PC-3 (cell line): ENCODE data around the gene ARNT2. TPM values are rescaled to one million over a fixed set of nuclear protein-coding genes. Genes with fewer than 3 reads are reported as not detected.

Experiments used
- ATAC-seq: fragments of 200-7000 bp; cut with Tn5 transposase; 2 replicates; pipeline ENCODE4 v1.9.1; 2020; ENCODE audit warnings: mild to moderate bottlenecking, moderate library complexity
- BruUV-seq: library from RNA; stranded (reverse); fragments of 400-500 nt; replicated peaks from 2 replicates; lab custom pipeline; 2021; lab: Mats Ljungman, UMichigan
- CTCF ChIA-PET: fragments of 300-600 bp; sonication (Branson Sonifier 250); formaldehyde crosslinking; loops from one replicate; lab custom pipeline; 2022; ENCODE audit warnings: antibody characterized with exemption; lab: Charles Lee
- POLR2A ChIA-PET: fragments of 300-600 bp; sonication (Branson Sonifier 250); formaldehyde crosslinking; loops from one replicate; lab custom pipeline; 2022; ENCODE audit warnings: antibody characterized with exemption; ENCODE audit not compliant: unreplicated experiment; lab: Charles Lee
- DNase-seq: peaks from one replicate; pipeline ENCODE4 v3.0.0-alpha.2; 2015
- H2AFZ ChIP-seq: fragments of 300-600 bp; sonication (generic); 2 replicates; pipeline ENCODE4 v1.6.0; 2016; ENCODE audit warnings: antibody characterized with exemption, low read length
- H3F3A ChIP-seq: fragments of 300-600 bp; sonication (generic); one replicate; pipeline ENCODE4 v1.6.0; 2017; ENCODE audit warnings: antibody characterized with exemption, low read length, control low read depth, mild to moderate bottlenecking; ENCODE audit not compliant: unreplicated experiment
- H3K27ac ChIP-seq: fragments of 300-600 bp; sonication (generic); 2 replicates; pipeline ENCODE4 v1.5.1; 2016; ENCODE audit warnings: mild to moderate bottlenecking, low read length
- H3K27me3 ChIP-seq: fragments of 300-600 bp; sonication (generic); 2 replicates; pipeline ENCODE4 v1.6.1; 2016; ENCODE audit warnings: low read length, mixed read lengths
- H3K36me3 ChIP-seq: fragments of 300-600 bp; sonication (generic); 2 replicates; pipeline ENCODE4 v1.6.1; 2016; ENCODE audit warnings: low read depth, mixed run types, low read length, mixed read lengths
- H3K4me1 ChIP-seq: fragments of 300-600 bp; sonication (generic); 2 replicates; pipeline ENCODE4 v1.5.1; 2016; ENCODE audit warnings: low read length; ENCODE audit not compliant: insufficient read depth
- H3K4me2 ChIP-seq: fragments of 300-600 bp; sonication (generic); 2 replicates; pipeline ENCODE4 v1.6.0; 2016; ENCODE audit warnings: low read length
- H3K4me3 ChIP-seq: fragments of 300-600 bp; sonication (generic); 2 replicates; pipeline ENCODE4 v1.5.1; 2016; ENCODE audit warnings: mild to moderate bottlenecking, low read length, mixed read lengths
- H3K79me2 ChIP-seq: fragments of 300-600 bp; sonication (generic); 2 replicates; pipeline ENCODE4 v1.6.1; 2017; ENCODE audit warnings: low read length, mixed read lengths
- H3K9ac ChIP-seq: fragments of 300-600 bp; sonication (generic); 2 replicates; pipeline ENCODE4 v1.6.0; 2016; ENCODE audit warnings: mild to moderate bottlenecking, low read length
- H3K9me2 ChIP-seq: fragments of 300-600 bp; sonication (generic); replicated peaks from 2 replicates; pipeline ENCODE4 v1.6.1; 2016; ENCODE audit warnings: mixed run types, low read length, mixed read lengths
- H3K9me3 ChIP-seq: fragments of 300-600 bp; sonication (generic); 2 replicates; pipeline ENCODE4 v1.6.1; 2016; ENCODE audit warnings: low read length, mixed read lengths
- H4K20me1 ChIP-seq: fragments of 300-600 bp; sonication (generic); 2 replicates; pipeline ENCODE4 v1.6.1; 2016; ENCODE audit warnings: low read length, mixed read lengths
- CTCF ChIP-seq: fragments of 300-600 bp; sonication (generic); conservative IDR thresholded peaks from 2 replicates; pipeline ENCODE4 v1.5.1; 2017; ENCODE audit warnings: antibody characterized with exemption, low read depth, mild to moderate bottlenecking, low read length
- EZH2 ChIP-seq: fragments of 300-600 bp; sonication (generic); IDR thresholded peaks from one replicate; pipeline ENCODE4 v1.6.1; 2017; ENCODE audit warnings: antibody characterized with exemption, mild to moderate bottlenecking, low read length; ENCODE audit not compliant: unreplicated experiment
- EZH2phosphoT487 ChIP-seq: fragments of 300-600 bp; sonication (generic); IDR thresholded peaks from 2 replicates; pipeline ENCODE4 v1.6.1; 2018; ENCODE audit warnings: mild to moderate bottlenecking, antibody characterized with exemption, low read length, borderline replicate concordance
- intact Hi-C: fragments of 100-400 bp; cut with micrococcal nuclease; formaldehyde crosslinking; loops from 2 replicates; pipeline ENCODE4 v1.9.0; 2023
- total RNA-seq: library from RNA; depleted of rRNA; stranded (reverse); fragments of >200 nt; gene quantifications from 2 replicates; pipeline ENCODE4 v1.2.3, GENCODE V29; 2014

ARNT2 gene
- total RNA-seq, 1 experiment from 2014 or later, result 0.11 TPM

- Histone ChIP-seq H3K9me3 (no peaks in the 10 kb centered on the region), H3F3A (no peaks in the 10 kb centered on the region), H3K27me3 (peaks cover 65% of the 10 kb centered on the region), H3K36me3 (no peaks in the 10 kb centered on the region), H3K9me2 (no peaks in the 10 kb centered on the region), H3K9ac (no peak overlapping the region), H3K4me2 (no peak overlapping the region), H3K4me3 (no peak overlapping the region), H3K79me2 (no peaks in the 10 kb centered on the region), H3K4me1 (no peaks in the 10 kb centered on the region), H4K20me1 (no peaks in the 10 kb centered on the region), H3K27ac (no peak overlapping the region), H2AFZ (no peak overlapping the region)
- BruUV-seq, result no TSS peak
- TF ChIP-seq EZH2 (no peak), EZH2phosphoT487 (no peak)
- ATAC-seq (no peak), DNase-seq (no peak)
- CTCF ChIA-PET, result no interaction called here
- intact Hi-C loops, result no loop called here
- POLR2A ChIA-PET, result no interaction called here
Observed at GRCh38 chr15:80527406-80527805, 123.2 kb downstream of the ARNT2 start.

DNA sequence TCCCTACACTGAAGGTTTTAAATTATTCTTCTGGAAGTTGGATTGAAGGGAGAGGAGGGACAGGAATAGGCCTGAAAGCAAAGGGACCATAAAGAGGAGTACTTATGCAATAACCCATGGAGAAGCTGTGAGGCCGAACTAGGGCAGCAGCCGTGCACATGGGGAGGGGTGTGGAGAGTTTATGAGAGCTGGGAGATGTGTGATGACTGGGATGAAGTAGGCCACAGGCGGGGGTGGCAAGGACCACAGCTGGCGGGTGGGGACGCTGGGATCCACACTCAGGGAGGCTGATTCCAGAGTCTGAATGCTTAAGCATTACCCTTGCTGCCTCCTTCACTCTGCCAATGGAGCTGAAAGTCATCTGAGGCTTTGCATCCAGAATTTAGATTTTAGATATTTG lies 123.8 kb downstream of the ARNT2 start:
- no peak for ATAC-seq
- POLR2A ChIA-PET, result no interaction called here
- H4K20me1 ChIP-seq, result no peaks in the 10 kb centered on the region

DNA sequence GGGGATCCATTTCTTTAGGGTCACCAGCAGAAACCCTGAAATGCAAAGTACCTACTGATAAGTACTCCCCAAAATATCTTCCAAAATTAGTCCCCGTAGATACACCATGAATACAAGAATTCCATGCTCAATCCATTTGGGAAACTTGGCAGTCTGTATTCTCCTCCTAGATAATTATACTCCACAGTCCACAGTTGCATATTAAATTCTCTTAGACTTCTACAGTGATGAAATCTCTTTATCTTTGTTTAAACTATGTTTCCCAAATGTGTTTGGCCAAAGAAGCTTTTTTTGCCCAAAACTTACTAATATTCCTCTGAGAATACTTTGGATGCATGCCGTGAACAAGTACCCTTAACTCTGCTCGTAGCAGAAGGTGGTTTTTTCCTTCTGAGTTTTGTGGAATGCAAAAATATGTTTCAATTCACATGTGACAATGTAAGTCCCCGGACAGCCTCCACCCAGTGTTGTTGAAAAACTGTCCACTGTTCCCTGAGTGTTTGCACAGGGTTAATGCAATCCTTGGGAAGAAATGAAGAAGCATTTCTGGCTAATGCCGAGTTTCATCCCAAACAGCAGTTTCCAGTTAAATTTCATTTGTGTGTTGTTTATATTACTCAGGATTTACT lies 126.7 kb downstream of the ARNT2 start:
- H3K4me1 ChIP-seq, result peaks cover 3% of the 10 kb centered on the region; the same call in 1 of the 2 replicates
- BruUV-seq, result no TSS peak
- H4K20me1 ChIP-seq, result no peaks in the 10 kb centered on the region
- ChIA-PET POLR2A (no interaction called here), CTCF (no interaction called here)
- no peak for TF ChIP-seq CTCF
- no peak for TF ChIP-seq EZH2
- TF ChIP-seq EZH2phosphoT487, result no peak
- no peak overlapping the region for H3K27ac ChIP-seq
- H3K36me3 ChIP-seq, result no peaks in the 10 kb centered on the region
- ATAC-seq (no peak), DNase-seq (no peak)
- no peak overlapping the region for H3K4me3 ChIP-seq
- H3K4me2 ChIP-seq, result no peak overlapping the region
- no peak overlapping the region for H3K9ac ChIP-seq
- no peak overlapping the region for H2AFZ ChIP-seq
- no peaks in the 10 kb centered on the region for H3F3A ChIP-seq
- intact Hi-C loops, result no loop called here
- H3K9me3 ChIP-seq, result no peaks in the 10 kb centered on the region
- H3K9me2 ChIP-seq, result no peaks in the 10 kb centered on the region
- H3K27me3 ChIP-seq, result peaks cover 76% of the 10 kb centered on the region
- H3K79me2 ChIP-seq, result no peaks in the 10 kb centered on the region

More for the DNA sequence above, 123.8 kb downstream of the ARNT2 start:
- H3K9me2 ChIP-seq, result no peaks in the 10 kb centered on the region
- DNase-seq, result no peak
- H2AFZ ChIP-seq, result no peak overlapping the region
- H3K9ac ChIP-seq, result no peak overlapping the region
- intact Hi-C loops, result no loop called here
- no peaks in the 10 kb centered on the region for H3F3A ChIP-seq
- BruUV-seq, result no TSS peak
- H3K27me3 ChIP-seq, result peaks cover 70% of the 10 kb centered on the region
- CTCF ChIA-PET, result no interaction called here
- no peaks in the 10 kb centered on the region for H3K79me2 ChIP-seq
- H3K27ac ChIP-seq, result no peak overlapping the region
- no peaks in the 10 kb centered on the region for H3K9me3 ChIP-seq
- no peak for TF ChIP-seq EZH2phosphoT487
- TF ChIP-seq CTCF, result no peak
- TF ChIP-seq EZH2, result no peak
- H3K4me2 ChIP-seq, result no peak overlapping the region
- no peaks in the 10 kb centered on the region for H3K4me1 ChIP-seq
- H3K4me3 ChIP-seq, result no peak overlapping the region
- no peaks in the 10 kb centered on the region for H3K36me3 ChIP-seq
